ENCODE data around the gene TBC1D21. TPM values are rescaled to one million over a fixed set of nuclear protein-coding genes. Genes with fewer than 3 reads are reported as not detected.

The TBC1D21 gene
- total and polyA plus RNA-seq, 12 donors = not detected

GRCh38 chr15:73906346-73907034 lies 33.1 kb downstream of the TBC1D21 start:
- DNase-seq (no peak), ATAC-seq (no peak)
- peaks cover 0 to 15% (median 5%) of the 10 kb centered on the region in 9 donors for H3K4me1 ChIP-seq
- H3K36me3 ChIP-seq = no peaks in the 10 kb centered on the region
- intact Hi-C loops (cut with DNase I) = loop anchor here in 9 of 10 donors (2.0 to 10.0 kb wide), 7 partner anchors 32 to 342 kb away; partner anchors contain the start of gene TBC1D21 (in 3 of the 9)
- no peaks in the 10 kb centered on the region for H3K27me3 ChIP-seq
- TF ChIP-seq, protein P1, sequence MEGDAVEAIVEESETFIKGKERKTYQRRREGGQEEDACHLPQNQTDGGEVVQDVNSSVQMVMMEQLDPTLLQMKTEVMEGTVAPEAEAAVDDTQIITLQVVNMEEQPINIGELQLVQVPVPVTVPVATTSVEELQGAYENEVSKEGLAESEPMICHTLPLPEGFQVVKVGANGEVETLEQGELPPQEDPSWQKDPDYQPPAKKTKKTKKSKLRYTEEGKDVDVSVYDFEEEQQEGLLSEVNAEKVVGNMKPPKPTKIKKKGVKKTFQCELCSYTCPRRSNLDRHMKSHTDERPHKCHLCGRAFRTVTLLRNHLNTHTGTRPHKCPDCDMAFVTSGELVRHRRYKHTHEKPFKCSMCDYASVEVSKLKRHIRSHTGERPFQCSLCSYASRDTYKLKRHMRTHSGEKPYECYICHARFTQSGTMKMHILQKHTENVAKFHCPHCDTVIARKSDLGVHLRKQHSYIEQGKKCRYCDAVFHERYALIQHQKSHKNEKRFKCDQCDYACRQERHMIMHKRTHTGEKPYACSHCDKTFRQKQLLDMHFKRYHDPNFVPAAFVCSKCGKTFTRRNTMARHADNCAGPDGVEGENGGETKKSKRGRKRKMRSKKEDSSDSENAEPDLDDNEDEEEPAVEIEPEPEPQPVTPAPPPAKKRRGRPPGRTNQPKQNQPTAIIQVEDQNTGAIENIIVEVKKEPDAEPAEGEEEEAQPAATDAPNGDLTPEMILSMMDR (IDR thresholded peaks at IDR 0.05) = no peak
- H3K27ac ChIP-seq = no peak overlapping the region
- peaks cover 0 to 6% (median 0%) of the 10 kb centered on the region in 11 donors for H3K9me3 ChIP-seq
- WGBS, 2 donors = 73 to 76% methylated on average over 4 of the region's 4 CpGs
- no peak overlapping the region for H3K4me3 ChIP-seq

DNA sequence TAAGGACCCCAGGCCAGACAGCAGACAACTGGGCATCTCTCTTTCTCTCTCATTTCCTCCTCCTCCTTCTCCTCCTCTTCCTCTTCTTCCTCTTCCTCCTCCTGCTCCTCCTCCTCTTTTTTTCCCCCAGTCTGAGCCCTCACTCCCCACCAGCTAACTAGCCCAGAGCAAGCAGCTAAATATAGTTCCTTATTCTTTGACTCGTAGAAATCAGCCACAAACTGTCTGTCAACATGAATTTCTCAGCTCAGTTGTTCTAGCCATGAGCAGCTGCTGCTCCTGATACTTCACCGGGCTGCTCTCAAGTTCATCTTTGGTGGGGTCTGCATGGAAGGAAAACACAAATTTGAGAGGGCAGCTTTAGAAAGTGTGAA lies 33.7 kb downstream of the TBC1D21 start:
- peaks cover 0 to 16% (median 5%) of the 10 kb centered on the region in 9 donors for H3K4me1 ChIP-seq
- no peaks in the 10 kb centered on the region for H3K27me3 ChIP-seq
- no peak overlapping the region for H3K4me3 ChIP-seq
- H3K9me3 ChIP-seq = peaks cover 0 to 6% (median 0%) of the 10 kb centered on the region in 11 donors
- ATAC-seq (peak in 1 of 8 donors; percentile 26), DNase-seq (no peak)
- 34 to 52% methylated on average over 2 of the region's 2 CpGs for WGBS, 2 donors
- intact Hi-C loops (cut with DNase I) = loop anchor here in 9 of 10 donors (2.0 to 10.0 kb wide), 7 partner anchors 32 to 342 kb away; partner anchors contain the start of gene TBC1D21 (in 3 of the 9)
- H3K27ac ChIP-seq = no peak overlapping the region
- H3K36me3 ChIP-seq = no peaks in the 10 kb centered on the region
- TF ChIP-seq, protein P1 (IDR thresholded peaks at IDR 0.05) = no peak

GRCh38 chr15:73908030-73908821 lies 34.9 kb downstream of the TBC1D21 start:
- no peak overlapping the region for H3K27ac ChIP-seq
- WGBS, 2 donors = 10 to 14% methylated on average over 7 of the region's 7 CpGs
- peak; percentile 91 to 97 (median 96) for ATAC-seq
- H3K4me1 ChIP-seq = peaks cover 0 to 16% (median 5%) of the 10 kb centered on the region in 9 donors
- intact Hi-C loops (cut with DNase I) = loop anchor here in 9 of 10 donors (1.0 to 10.0 kb wide), 7 partner anchors 34 to 343 kb away; partner anchors contain the start of gene TBC1D21 (in 3 of the 9)
- TF ChIP-seq, protein P1 (IDR thresholded peaks at IDR 0.05) = peak; percentile 80 to 95 (median 94)
- H3K4me3 ChIP-seq = no peak overlapping the region
- no peaks in the 10 kb centered on the region for H3K36me3 ChIP-seq
- peaks cover 0 to 6% (median 0%) of the 10 kb centered on the region in 11 donors for H3K9me3 ChIP-seq
- DNase-seq = peak; percentile 83 to 86
- H3K27me3 ChIP-seq = no peaks in the 10 kb centered on the region

DNA sequence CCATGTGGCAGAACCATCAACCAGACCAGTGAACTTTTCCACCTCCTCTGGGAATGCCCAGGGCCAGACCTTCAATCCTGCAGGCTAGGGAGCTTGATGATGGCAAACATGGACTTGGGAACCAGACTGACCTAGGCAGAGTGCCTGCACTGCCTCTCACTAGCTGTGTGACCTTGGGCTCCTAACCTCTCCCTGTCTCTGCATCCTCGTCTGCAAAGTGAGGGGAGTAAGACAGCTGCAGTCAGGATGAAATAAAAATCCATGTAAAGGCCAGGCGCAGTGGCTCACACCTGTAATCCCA lies 35.4 kb downstream of the TBC1D21 start:
- TF ChIP-seq, protein P1 (IDR thresholded peaks at IDR 0.05) = no peak
- Histone ChIP-seq H3K36me3 (no peaks in the 10 kb centered on the region), H3K9me3 (peaks cover 0 to 6% (median 0%) of the 10 kb centered on the region in 11 donors), H3K4me3 (no peak overlapping the region), H3K27ac (no peak overlapping the region), H3K27me3 (no peaks in the 10 kb centered on the region), H3K4me1 (peaks cover 0 to 16% (median 5%) of the 10 kb centered on the region in 9 donors)
- ATAC-seq (peak in 2 of 8 donors; percentile 16 to 24), DNase-seq (no peak)
- intact Hi-C loops (cut with DNase I) = loop anchor here in 9 of 10 donors (1.0 to 10.0 kb wide), 7 partner anchors 34 to 344 kb away; partner anchors contain the start of gene TBC1D21 (in 3 of the 9)
- 91 to 92% methylated on average over 2 of the region's 2 CpGs for WGBS, 2 donors

Measured in heart right ventricle (tissue), 16 donors.